ENCODE data around the gene MATN1.

The MATN1 gene

GRCh38 chr1:30668024-30668423, 55.4 kb downstream of the MATN1 start:
- no peak for TF ChIP-seq CTCF (IDR thresholded peaks at IDR 0.05; ENCODE audit: low read depth, low read length, missing control alignments)
- DNase-seq (ENCODE audit: low read depth) = no peak
- in situ Hi-C loops (cut with HindIII; ENCODE audit: low sequenced_read_pairs) = no loop called here
- no peak overlapping the region for H3K4me3 ChIP-seq (ENCODE audit: low read depth, low read length)

GRCh38 chr1:30666756-30667273, 56.6 kb downstream of the MATN1 start:
- no peak for DNase-seq (ENCODE audit: low read depth)
- TF ChIP-seq CTCF (IDR thresholded peaks at IDR 0.05; ENCODE audit: low read depth, low read length, missing control alignments) = no peak
- in situ Hi-C loops (cut with HindIII; ENCODE audit: low sequenced_read_pairs) = no loop called here
- H3K4me3 ChIP-seq (ENCODE audit: low read depth, low read length) = no peak overlapping the region

GRCh38 chr1:30665216-30666010, 58.0 kb downstream of the MATN1 start:
- no peak overlapping the region for H3K4me3 ChIP-seq (ENCODE audit: low read depth, low read length)
- no peak for TF ChIP-seq CTCF (IDR thresholded peaks at IDR 0.05; ENCODE audit: low read depth, low read length, missing control alignments)
- in situ Hi-C loops (cut with HindIII; ENCODE audit: low sequenced_read_pairs) = no loop called here
- DNase-seq (ENCODE audit: low read depth) = no peak

GRCh38 chr1:30664103-30664755, 59.2 kb downstream of the MATN1 start:
- no peak for DNase-seq (ENCODE audit: low read depth)
- no peak for TF ChIP-seq CTCF (IDR thresholded peaks at IDR 0.05; ENCODE audit: low read depth, low read length, missing control alignments)
- H3K4me3 ChIP-seq (ENCODE audit: low read depth, low read length) = no peak overlapping the region
- in situ Hi-C loops (cut with HindIII; ENCODE audit: low sequenced_read_pairs) = no loop called here

- no peak for TF ChIP-seq CTCF (IDR thresholded peaks at IDR 0.05; ENCODE audit: low read depth, low read length, missing control alignments)
- no peak overlapping the region for H3K4me3 ChIP-seq (ENCODE audit: low read depth, low read length)
- in situ Hi-C loops (cut with HindIII; ENCODE audit: low sequenced_read_pairs) = no loop called here
- DNase-seq (ENCODE audit: low read depth) = no peak
Measured at GRCh38 chr1:30663596-30664091, 59.7 kb downstream of the MATN1 start.

GRCh38 chr1:30662291-30662840, 61.0 kb downstream of the MATN1 start:
- no peak for TF ChIP-seq CTCF (IDR thresholded peaks at IDR 0.05; ENCODE audit: low read depth, low read length, missing control alignments)
- no peak overlapping the region for H3K4me3 ChIP-seq (ENCODE audit: low read depth, low read length)
- no peak for DNase-seq (ENCODE audit: low read depth)
- in situ Hi-C loops (cut with HindIII; ENCODE audit: low sequenced_read_pairs) = no loop called here

Measured in astrocyte of the cerebellum (primary cell).